Endothelial cell (in vitro differentiated cells): ENCODE data around the gene ZBTB7B. TPM values are rescaled to one million over a fixed set of nuclear protein-coding genes. Genes with fewer than 3 reads are reported as not detected.

ENCODE experiments used
- DNase-seq: peaks from one replicate; pipeline ENCODE4 v3.0.0; 2021; ENCODE audit warnings: low spot score
- H3K27ac Mint-ChIP-seq: one replicate; pipeline ENCODE4 v1.8.0; 2021; ENCODE audit warnings: mixed read lengths, inconsistent platforms; ENCODE audit not compliant: unreplicated experiment
- H3K27me3 Mint-ChIP-seq: one replicate; pipeline ENCODE4 v1.8.0; 2021; ENCODE audit warnings: mild to moderate bottlenecking, moderate library complexity, mixed read lengths, inconsistent platforms; ENCODE audit not compliant: unreplicated experiment
- H3K36me3 Mint-ChIP-seq: one replicate; pipeline ENCODE4 v1.8.0; 2021; ENCODE audit warnings: mild to moderate bottlenecking, low read depth, mixed read lengths, inconsistent platforms; ENCODE audit not compliant: unreplicated experiment
- H3K4me1 Mint-ChIP-seq: one replicate; pipeline ENCODE4 v1.8.0; 2021; ENCODE audit warnings: mild to moderate bottlenecking, mixed read lengths, inconsistent platforms; ENCODE audit not compliant: unreplicated experiment
- H3K4me3 Mint-ChIP-seq: one replicate; pipeline ENCODE4 v1.8.0; 2021; ENCODE audit warnings: mild to moderate bottlenecking, mixed read lengths, inconsistent platforms; ENCODE audit not compliant: unreplicated experiment
- H3K9me3 Mint-ChIP-seq: one replicate; pipeline ENCODE4 v1.8.0; 2021; ENCODE audit warnings: mixed read lengths, inconsistent platforms; ENCODE audit not compliant: unreplicated experiment
- long read RNA-seq: library from polyadenylated mRNA; unstranded; transcript quantifications from one replicate; pipeline ENCODE4 v2.0.0, GENCODE V29; 2020; ENCODE audit not compliant: unreplicated experiment
- total RNA-seq: library from RNA; stranded (reverse); fragmentation: NEBNext Ultra II Directional; extraction: Animal tissue kit (Norgen Biotek cat#: 25700); gene quantifications from one replicate; pipeline ENCODE4 v1.2.1, GENCODE V29; 2021; ENCODE audit not compliant: unreplicated experiment
- TF ChIP-seq, protein P1 (sequence below): fragments of 200-600 bp; sonication (generic); IDR thresholded peaks from one replicate; pipeline ENCODE4 v1.5.0; 2021; ENCODE audit warnings: antibody characterized with exemption; ENCODE audit not compliant: unreplicated experiment

The ZBTB7B gene
- 23.3 TPM for total RNA-seq
- long read RNA-seq, result 0 reads

DNA sequence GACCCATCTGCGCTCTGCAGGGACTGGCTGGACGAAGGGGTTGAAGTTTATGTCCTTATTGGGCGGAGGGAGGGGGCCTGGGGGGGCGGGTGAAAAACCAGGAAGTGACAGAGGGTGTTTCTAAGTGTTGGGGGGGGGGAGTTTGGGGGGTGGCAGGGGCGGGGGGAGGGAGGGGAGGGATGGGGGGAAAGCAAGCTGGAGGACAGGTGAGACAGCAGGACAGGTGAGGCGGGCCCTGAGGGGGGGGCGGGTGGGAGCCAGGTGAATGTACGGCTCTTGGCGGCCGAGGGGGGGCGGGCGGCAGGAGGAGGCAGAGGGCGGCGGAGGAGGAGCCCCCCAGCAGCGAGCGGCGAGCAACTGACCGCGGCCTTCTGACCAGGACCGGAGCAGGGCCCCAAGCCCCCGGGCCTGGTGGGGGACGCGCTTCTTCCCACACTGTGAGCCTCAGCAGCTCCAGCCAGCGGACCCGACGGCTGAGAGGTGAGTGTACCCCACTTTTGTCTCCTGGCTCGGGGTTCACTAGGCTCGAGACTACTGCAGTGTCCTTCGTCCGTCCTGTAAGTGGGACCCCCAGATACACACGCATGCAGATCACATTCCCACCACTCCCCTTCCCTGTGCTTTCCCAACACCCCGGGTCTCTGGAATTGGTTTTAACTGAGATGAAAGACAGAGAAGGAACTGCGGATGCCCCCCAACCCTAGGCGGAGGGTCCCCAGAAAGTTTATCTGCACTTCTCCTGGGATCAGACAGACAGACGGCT lies at the start of gene ZBTB7B:
ZBTB7B (plus strand) TSS at position 339 of the 763 bp plus-strand sequence. CDS start 11,859 bp downstream, outside the sequence.
- peak within 1 kb of the TSS; percentile 77 for H3K27ac Mint-ChIP-seq
- peaks cover 33% of the 10 kb centered on the region for H3K4me1 Mint-ChIP-seq
- H3K27me3 Mint-ChIP-seq, result peaks cover 13% of the 10 kb centered on the region
- DNase-seq, result peak; percentile 43
- H3K36me3 Mint-ChIP-seq, result peaks cover 4% of the 10 kb centered on the region
- no peaks in the 10 kb centered on the region for H3K9me3 Mint-ChIP-seq
- TF ChIP-seq, protein P1, sequence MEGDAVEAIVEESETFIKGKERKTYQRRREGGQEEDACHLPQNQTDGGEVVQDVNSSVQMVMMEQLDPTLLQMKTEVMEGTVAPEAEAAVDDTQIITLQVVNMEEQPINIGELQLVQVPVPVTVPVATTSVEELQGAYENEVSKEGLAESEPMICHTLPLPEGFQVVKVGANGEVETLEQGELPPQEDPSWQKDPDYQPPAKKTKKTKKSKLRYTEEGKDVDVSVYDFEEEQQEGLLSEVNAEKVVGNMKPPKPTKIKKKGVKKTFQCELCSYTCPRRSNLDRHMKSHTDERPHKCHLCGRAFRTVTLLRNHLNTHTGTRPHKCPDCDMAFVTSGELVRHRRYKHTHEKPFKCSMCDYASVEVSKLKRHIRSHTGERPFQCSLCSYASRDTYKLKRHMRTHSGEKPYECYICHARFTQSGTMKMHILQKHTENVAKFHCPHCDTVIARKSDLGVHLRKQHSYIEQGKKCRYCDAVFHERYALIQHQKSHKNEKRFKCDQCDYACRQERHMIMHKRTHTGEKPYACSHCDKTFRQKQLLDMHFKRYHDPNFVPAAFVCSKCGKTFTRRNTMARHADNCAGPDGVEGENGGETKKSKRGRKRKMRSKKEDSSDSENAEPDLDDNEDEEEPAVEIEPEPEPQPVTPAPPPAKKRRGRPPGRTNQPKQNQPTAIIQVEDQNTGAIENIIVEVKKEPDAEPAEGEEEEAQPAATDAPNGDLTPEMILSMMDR, result no peak
- H3K4me3 Mint-ChIP-seq, result peak within 1 kb of the TSS; percentile 97

DNA sequence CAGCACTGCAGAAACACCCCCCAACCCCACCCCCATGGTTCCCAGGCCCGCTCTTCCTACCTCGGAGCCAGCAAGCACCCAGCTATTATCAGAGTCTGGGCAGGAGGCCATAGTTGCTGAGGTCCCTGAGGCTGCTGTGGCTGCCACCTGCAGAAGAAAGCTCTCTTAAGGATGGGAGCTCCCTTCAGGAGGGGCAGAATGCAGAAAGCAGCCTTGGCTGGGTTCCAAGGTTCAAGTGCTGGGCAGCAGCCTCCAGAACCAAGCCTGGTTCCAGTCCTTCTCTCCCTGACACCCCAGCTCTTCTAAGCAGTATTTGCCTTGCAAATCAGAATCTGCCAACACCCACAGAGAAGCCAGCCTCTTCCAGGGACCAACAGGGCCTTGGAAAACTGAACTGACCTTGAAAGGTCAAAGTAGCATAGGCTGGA lies 49.0 kb upstream of the ZBTB7B start:
- Mint-ChIP-seq H3K27me3 (peaks cover 35% of the 10 kb centered on the region), H3K9me3 (no peaks in the 10 kb centered on the region), H3K4me3 (peak overlapping the region; percentile 59), H3K4me1 (peaks cover 53% of the 10 kb centered on the region), H3K27ac (peak overlapping the region; percentile 100), H3K36me3 (peaks cover 26% of the 10 kb centered on the region)
- DNase-seq, result no peak
- TF ChIP-seq, protein P1, result no peak

DNA sequence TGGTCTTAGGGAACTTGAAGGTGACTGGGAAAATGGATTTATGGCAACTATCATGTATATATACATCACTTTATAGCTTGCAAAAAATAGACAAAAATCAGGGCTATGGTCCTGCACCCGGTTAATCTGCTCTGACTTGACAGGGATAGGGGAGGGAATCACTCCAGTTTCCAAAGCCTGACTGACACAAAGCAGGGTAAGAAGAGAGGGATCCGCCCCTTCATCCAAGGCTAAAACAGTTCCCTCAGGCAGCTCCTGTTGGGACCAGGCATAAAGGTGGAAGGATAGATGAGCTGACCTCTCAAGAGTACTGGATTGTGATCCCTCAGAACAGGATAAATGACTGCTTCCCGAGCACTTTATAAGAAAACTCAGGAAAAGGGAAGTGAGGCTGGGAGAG lies 48.1 kb upstream of the ZBTB7B start:
- TF ChIP-seq, protein P1, result no peak
- H3K9me3 Mint-ChIP-seq, result no peaks in the 10 kb centered on the region
- peaks cover 21% of the 10 kb centered on the region for H3K36me3 Mint-ChIP-seq
- peaks cover 50% of the 10 kb centered on the region for H3K4me1 Mint-ChIP-seq
- H3K27ac Mint-ChIP-seq, result peak overlapping the region; percentile 100
- H3K4me3 Mint-ChIP-seq, result peak overlapping the region; percentile 98
- peaks cover 35% of the 10 kb centered on the region for H3K27me3 Mint-ChIP-seq
- DNase-seq, result no peak

DNA sequence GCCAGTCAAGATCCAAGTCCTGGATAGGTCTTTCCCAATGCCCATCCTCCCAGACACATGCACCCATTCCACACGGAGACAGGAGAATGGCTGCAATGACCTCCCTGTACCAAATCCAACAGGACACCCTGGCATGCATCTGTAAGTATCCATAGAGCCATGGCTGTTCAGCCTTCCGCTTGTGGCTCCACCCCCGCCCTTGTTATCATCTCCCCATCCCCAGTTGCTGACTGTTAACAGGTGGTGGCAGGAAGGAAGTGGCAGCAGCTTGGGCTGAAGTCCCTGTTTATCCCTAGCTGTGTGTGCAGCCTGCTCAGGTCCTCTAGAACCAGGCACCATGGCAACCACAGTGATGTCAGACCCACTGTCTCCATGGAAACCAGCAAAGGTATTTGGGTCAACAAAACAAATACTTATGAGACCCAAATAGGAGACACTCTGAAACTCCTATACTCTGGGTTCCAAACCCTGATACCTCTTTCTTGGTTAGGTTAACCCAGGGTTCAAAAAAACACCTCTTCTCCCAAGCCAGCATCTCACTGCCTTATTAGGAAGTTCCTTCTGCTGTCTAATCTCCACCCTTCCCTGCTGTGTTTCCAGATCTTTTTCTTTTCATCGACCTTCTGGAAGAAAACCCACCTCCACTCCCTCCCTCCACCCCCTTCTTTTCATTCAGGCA lies 47.4 kb upstream of the ZBTB7B start:
- DNase-seq, result peak; percentile 77
- TF ChIP-seq, protein P1, result no peak
- Mint-ChIP-seq H3K4me1 (peaks cover 52% of the 10 kb centered on the region), H3K36me3 (peaks cover 21% of the 10 kb centered on the region), H3K4me3 (peak overlapping the region; percentile 98), H3K9me3 (no peaks in the 10 kb centered on the region), H3K27ac (peak overlapping the region; percentile 100), H3K27me3 (peaks cover 35% of the 10 kb centered on the region)
